ENCODE data around the gene RAB25. TPM values are rescaled to one million over a fixed set of nuclear protein-coding genes. Genes with fewer than 3 reads are reported as not detected.

RAB25 gene
- polyA plus RNA-seq, 1 donor from 2014 or later, result 1.3 TPM

- Histone ChIP-seq H3K4me3 (ENCODE audit: low read length) (peak overlapping the region; percentile 93), H3K9me3 (ENCODE audit: low read length) (no peaks in the 10 kb centered on the region), H4K20me1 (ENCODE audit: insufficient read depth) (peaks cover 61% of the 10 kb centered on the region), H3K9me2 (ENCODE audit: insufficient read depth, low read length) (no peaks in the 10 kb centered on the region), H3K36me3 (ENCODE audit: insufficient read depth, low read length) (peaks cover 9% of the 10 kb centered on the region), H3K27ac (ENCODE audit: low read length) (no peak overlapping the region), H3F3A (ENCODE audit: insufficient read depth, low read length, poor library complexity, severe bottlenecking) (peaks cover 5% of the 10 kb centered on the region), H3K9ac (ENCODE audit: low read length) (no peak overlapping the region), H3K27me3 (ENCODE audit: insufficient read depth, low read depth, low read length) (no peaks in the 10 kb centered on the region), H3K79me2 (replicated peaks; ENCODE audit: insufficient read depth, low read length) (peaks cover 84% of the 10 kb centered on the region), H3K4me2 (ENCODE audit: low read length) (no peak overlapping the region), H2AFZ (ENCODE audit: low read depth, low read length) (no peak overlapping the region)
- TF ChIP-seq RAD21 (conservative IDR thresholded peaks at IDR 0.05), result no peak
- no peak for TF ChIP-seq POLR2AphosphoS5 (IDR thresholded peaks at IDR 0.05)
- TF ChIP-seq EP300 (conservative IDR thresholded peaks at IDR 0.05; ENCODE audit: poor library complexity, severe bottlenecking), result no peak
- TF ChIP-seq MXI1 (conservative IDR thresholded peaks at IDR 0.05; ENCODE audit: poor library complexity, severe bottlenecking), result no peak
- TF ChIP-seq CTCF (IDR thresholded peaks at IDR 0.05; ENCODE audit: poor library complexity, severe bottlenecking), result no peak
- no peak for TF ChIP-seq EZH2 (IDR thresholded peaks at IDR 0.05; ENCODE audit: borderline replicate concordance, insufficient read depth, low read length, poor library complexity, severe bottlenecking)
- TF ChIP-seq TAF1 (IDR thresholded peaks at IDR 0.05; ENCODE audit: low read depth), result no peak
- no peak for TF ChIP-seq SMC3 (conservative IDR thresholded peaks at IDR 0.05; ENCODE audit: poor library complexity)
- TF ChIP-seq REST (IDR thresholded peaks at IDR 0.05; ENCODE audit: borderline replicate concordance), result no peak
These were observed 16.4 kb downstream of the RAB25 start for GRCh38 chr1:156077430-156077760.

- Histone ChIP-seq H3K79me2 (replicated peaks; ENCODE audit: insufficient read depth, low read length) (peaks cover 95% of the 10 kb centered on the region), H3K27ac (ENCODE audit: low read length) (peak overlapping the region; percentile 28), H4K20me1 (ENCODE audit: insufficient read depth) (peaks cover 55% of the 10 kb centered on the region), H2AFZ (ENCODE audit: low read depth, low read length) (no peak overlapping the region), H3K4me2 (ENCODE audit: low read length) (peak overlapping the region; percentile 75), H3K4me3 (ENCODE audit: low read length) (peak overlapping the region; percentile 93), H3K9me2 (ENCODE audit: insufficient read depth, low read length) (no peaks in the 10 kb centered on the region), H3F3A (ENCODE audit: insufficient read depth, low read length, poor library complexity, severe bottlenecking) (peaks cover 3% of the 10 kb centered on the region), H3K9ac (ENCODE audit: low read length) (peak overlapping the region; percentile 59), H3K27me3 (ENCODE audit: insufficient read depth, low read depth, low read length) (no peaks in the 10 kb centered on the region), H3K9me3 (ENCODE audit: low read length) (no peaks in the 10 kb centered on the region), H3K36me3 (ENCODE audit: insufficient read depth, low read length) (peaks cover 9% of the 10 kb centered on the region)
- TF ChIP-seq POLR2AphosphoS5 (IDR thresholded peaks at IDR 0.05) (no peak), TAF1 (IDR thresholded peaks at IDR 0.05; ENCODE audit: low read depth) (no peak), SMC3 (conservative IDR thresholded peaks at IDR 0.05; ENCODE audit: poor library complexity) (no peak), EP300 (conservative IDR thresholded peaks at IDR 0.05; ENCODE audit: poor library complexity, severe bottlenecking) (no peak), CTCF (IDR thresholded peaks at IDR 0.05; ENCODE audit: poor library complexity, severe bottlenecking) (no peak), RAD21 (conservative IDR thresholded peaks at IDR 0.05) (no peak)
These were observed 17.8 kb downstream of the RAB25 start for GRCh38 chr1:156078728-156079127.
